ENCODE data around the gene EFL1. TPM values are rescaled to one million over a fixed set of nuclear protein-coding genes. Genes with fewer than 3 reads are reported as not detected.
"Not testable (repeated sequence)": the region's sequence is repeated elsewhere in the genome, so short reads cannot be mapped to it uniquely, and the experiment has no call there.

Gene EFL1
- total RNA-seq, 2 donors from 2014 or later, result 27.4 to 38.9 TPM

DNA sequence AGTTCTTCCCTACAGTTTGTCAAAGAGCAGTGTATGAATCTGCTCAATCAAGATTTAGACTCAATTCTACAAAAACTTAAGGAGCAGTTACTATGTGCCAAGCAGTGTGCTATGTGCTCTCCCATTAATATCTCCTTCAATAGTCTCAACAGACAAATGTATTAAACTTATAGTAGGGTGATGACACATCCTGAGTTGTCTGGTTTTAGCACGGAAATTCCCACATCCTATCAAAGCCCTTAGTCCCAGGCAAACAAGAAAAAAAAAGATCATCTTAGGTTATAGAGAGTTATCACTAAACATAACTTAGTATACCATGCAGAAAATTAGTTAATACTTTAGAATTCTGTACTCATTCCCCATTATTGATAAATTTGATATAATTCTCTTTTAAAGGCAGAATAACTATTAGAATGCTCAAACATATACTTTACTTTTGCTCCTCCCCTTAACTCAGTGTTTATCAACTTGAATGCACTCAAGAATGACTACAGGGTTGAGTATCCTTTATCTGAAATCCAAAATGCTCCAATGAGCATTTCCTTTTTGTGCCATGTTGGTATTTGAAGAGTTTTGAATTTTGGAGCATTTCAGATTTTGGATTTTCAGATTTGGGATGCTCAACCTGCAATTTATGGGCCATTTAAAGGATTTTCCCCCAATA, 20.6 kb downstream of the EFL1 start:
- H3K4me1 ChIP-seq; H3K9me3 ChIP-seq; H3K27ac ChIP-seq; H3K27me3 ChIP-seq; H3K9ac ChIP-seq (ENCODE audit: low read depth in 2 of 2, low read length in 2 of 2); DNase-seq; H3K4me3 ChIP-seq; H3K36me3 ChIP-seq; intact Hi-C loops (cut with DNase I): not testable (repeated sequence)

DNA sequence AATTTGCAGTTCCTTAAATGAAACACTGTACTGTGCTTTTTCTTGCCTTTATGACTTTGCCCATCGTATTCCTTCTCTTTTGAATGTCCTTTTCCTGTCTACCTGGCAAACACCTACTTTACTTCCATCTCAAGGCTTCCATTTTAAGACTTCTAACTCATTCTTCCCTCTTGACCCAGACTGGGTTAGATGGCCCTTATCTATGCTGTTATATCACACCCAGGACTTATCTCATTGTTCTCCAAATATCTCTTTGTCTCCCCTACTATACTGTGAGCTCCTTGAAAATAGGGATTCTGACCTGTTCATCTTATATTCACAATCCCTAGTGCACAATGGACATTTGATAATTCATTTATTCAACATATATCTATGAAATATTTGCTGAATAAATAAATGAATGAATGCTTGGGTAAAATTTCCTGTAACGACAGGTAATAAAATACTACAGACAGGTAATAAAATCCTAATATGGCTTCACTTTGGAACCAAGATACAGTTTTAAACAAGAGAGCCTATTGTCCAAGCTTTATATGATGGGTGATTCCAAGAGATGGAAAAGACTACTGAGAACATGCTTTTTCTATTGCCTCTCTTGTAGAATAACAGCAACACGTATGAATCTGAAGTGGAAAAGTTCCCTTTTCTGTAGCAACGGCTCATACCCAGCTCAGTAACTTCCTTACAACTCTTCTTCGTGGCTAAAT, 22.7 kb downstream of the EFL1 start:
- intact Hi-C loops (cut with DNase I), result no loop called here
- peaks cover 6% of the 10 kb centered on the region for H3K4me1 ChIP-seq
- no peaks in the 10 kb centered on the region for H3K36me3 ChIP-seq
- no peak for DNase-seq
- H3K27ac ChIP-seq, result peak overlapping the region; percentile 76
- H3K9ac ChIP-seq (ENCODE audit: low read depth in 2 of 2, low read length in 2 of 2), result no peak overlapping the region
- no peaks in the 10 kb centered on the region for H3K9me3 ChIP-seq
- TF ChIP-seq, protein P1, sequence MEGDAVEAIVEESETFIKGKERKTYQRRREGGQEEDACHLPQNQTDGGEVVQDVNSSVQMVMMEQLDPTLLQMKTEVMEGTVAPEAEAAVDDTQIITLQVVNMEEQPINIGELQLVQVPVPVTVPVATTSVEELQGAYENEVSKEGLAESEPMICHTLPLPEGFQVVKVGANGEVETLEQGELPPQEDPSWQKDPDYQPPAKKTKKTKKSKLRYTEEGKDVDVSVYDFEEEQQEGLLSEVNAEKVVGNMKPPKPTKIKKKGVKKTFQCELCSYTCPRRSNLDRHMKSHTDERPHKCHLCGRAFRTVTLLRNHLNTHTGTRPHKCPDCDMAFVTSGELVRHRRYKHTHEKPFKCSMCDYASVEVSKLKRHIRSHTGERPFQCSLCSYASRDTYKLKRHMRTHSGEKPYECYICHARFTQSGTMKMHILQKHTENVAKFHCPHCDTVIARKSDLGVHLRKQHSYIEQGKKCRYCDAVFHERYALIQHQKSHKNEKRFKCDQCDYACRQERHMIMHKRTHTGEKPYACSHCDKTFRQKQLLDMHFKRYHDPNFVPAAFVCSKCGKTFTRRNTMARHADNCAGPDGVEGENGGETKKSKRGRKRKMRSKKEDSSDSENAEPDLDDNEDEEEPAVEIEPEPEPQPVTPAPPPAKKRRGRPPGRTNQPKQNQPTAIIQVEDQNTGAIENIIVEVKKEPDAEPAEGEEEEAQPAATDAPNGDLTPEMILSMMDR (IDR thresholded peaks at IDR 0.05), result no peak
- H3K27me3 ChIP-seq, result no peaks in the 10 kb centered on the region
- no peak overlapping the region for H3K4me3 ChIP-seq

- H3K4me3 ChIP-seq; H3K36me3 ChIP-seq; H3K9me3 ChIP-seq; intact Hi-C loops (cut with DNase I); H3K9ac ChIP-seq (ENCODE audit: low read depth in 2 of 2, low read length in 2 of 2); H3K4me1 ChIP-seq; H3K27me3 ChIP-seq: not testable (repeated sequence)
- peak; percentile 47 for DNase-seq
- H3K27ac ChIP-seq, result peak overlapping the region; percentile 76
Observed at GRCh38 chr15:82237944-82238534, 24.5 kb downstream of the EFL1 start.

- Histone ChIP-seq H3K27me3 (no peaks in the 10 kb centered on the region), H3K9me3 (no peaks in the 10 kb centered on the region), H3K4me1 (no peaks in the 10 kb centered on the region), H3K36me3 (no peaks in the 10 kb centered on the region), H3K9ac (ENCODE audit: low read depth in 2 of 2, low read length in 2 of 2) (no peak overlapping the region), H3K27ac (peak overlapping the region; percentile 43), H3K4me3 (no peak overlapping the region)
- DNase-seq, result peak; percentile 31
- intact Hi-C loops (cut with DNase I), result no loop called here
- TF ChIP-seq, protein P1 (IDR thresholded peaks at IDR 0.05), result no peak
Observed at GRCh38 chr15:82231842-82232241, 30.7 kb downstream of the EFL1 start.

GRCh38 chr15:82231233-82231632, 31.3 kb downstream of the EFL1 start:
- TF ChIP-seq, protein P1 (IDR thresholded peaks at IDR 0.05), result no peak
- no peak overlapping the region for H3K9ac ChIP-seq (ENCODE audit: low read depth in 2 of 2, low read length in 2 of 2)
- H3K4me3 ChIP-seq, result no peak overlapping the region
- H3K9me3 ChIP-seq, result no peaks in the 10 kb centered on the region
- H3K4me1 ChIP-seq, result no peaks in the 10 kb centered on the region
- intact Hi-C loops (cut with DNase I), result no loop called here
- H3K27ac ChIP-seq, result peak overlapping the region; percentile 43
- no peaks in the 10 kb centered on the region for H3K27me3 ChIP-seq
- no peaks in the 10 kb centered on the region for H3K36me3 ChIP-seq
- no peak for DNase-seq

DNA sequence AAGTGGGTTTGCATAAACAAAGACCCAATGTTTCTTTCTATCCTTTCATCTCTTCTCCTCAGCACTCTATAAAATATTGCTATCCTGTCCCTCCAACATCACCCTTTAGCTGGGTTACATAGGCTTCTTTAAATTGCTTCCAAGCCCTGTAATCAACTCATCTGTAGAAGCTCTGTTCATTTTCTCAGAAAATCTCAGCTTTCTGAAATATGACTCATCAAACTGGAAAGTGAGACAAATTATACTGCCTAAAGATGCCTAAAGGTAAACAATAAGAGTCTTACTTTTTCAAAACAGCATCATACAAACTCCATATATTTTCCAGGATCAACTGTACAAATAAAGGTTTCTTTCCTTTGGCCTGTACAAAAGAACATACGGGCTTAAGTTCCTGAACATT, 33.8 kb downstream of the EFL1 start:
- no peaks in the 10 kb centered on the region for H3K36me3 ChIP-seq
- DNase-seq, result no peak
- H3K4me1 ChIP-seq, result no peaks in the 10 kb centered on the region
- no peak overlapping the region for H3K9ac ChIP-seq (ENCODE audit: low read depth in 2 of 2, low read length in 2 of 2)
- H3K27me3 ChIP-seq, result no peaks in the 10 kb centered on the region
- intact Hi-C loops (cut with DNase I), result no loop called here
- H3K27ac ChIP-seq, result no peak overlapping the region
- no peaks in the 10 kb centered on the region for H3K9me3 ChIP-seq
- H3K4me3 ChIP-seq, result no peak overlapping the region
- TF ChIP-seq, protein P1 (IDR thresholded peaks at IDR 0.05), result no peak

Measured in colonic mucosa (tissue), 4 donors.